HFFc6 (cell line): ENCODE data around the gene FBXL13. TPM values are rescaled to one million over a fixed set of nuclear protein-coding genes. Genes with fewer than 3 reads are reported as not detected.

ENCODE experiments used
- DNase-seq: peaks from one replicate; pipeline ENCODE4 v3.0.0-alpha.2; 2018
- H3K27ac Mint-ChIP-seq: 2 replicates; pipeline ENCODE4 v1.8.0; 2020; ENCODE audit warnings: mild to moderate bottlenecking, mixed read lengths
- H3K27me3 Mint-ChIP-seq: 2 replicates; pipeline ENCODE4 v1.8.0; 2021; ENCODE audit warnings: mild to moderate bottlenecking, moderate library complexity, mixed read lengths; ENCODE audit not compliant: insufficient read depth
- H3K36me3 Mint-ChIP-seq: 2 replicates; pipeline ENCODE4 v1.8.0; 2021; ENCODE audit warnings: low read depth, mixed read lengths
- H3K4me1 Mint-ChIP-seq: 2 replicates; pipeline ENCODE4 v1.8.0; 2020; ENCODE audit warnings: low read depth, mixed read lengths
- H3K4me3 Mint-ChIP-seq: 2 replicates; pipeline ENCODE4 v1.8.0; 2020; ENCODE audit warnings: mild to moderate bottlenecking, moderate library complexity, mixed read lengths
- H3K9me3 Mint-ChIP-seq: 2 replicates; pipeline ENCODE4 v1.8.0; 2020; ENCODE audit warnings: mild to moderate bottlenecking, mixed read lengths
- CTCF ChIP-seq: fragments of 200-600 bp; sonication (generic); IDR thresholded peaks from 2 replicates; pipeline ENCODE4 v1.5.0; 2021; ENCODE audit warnings: antibody characterized with exemption, mild to moderate bottlenecking
- long read RNA-seq: library from polyadenylated mRNA; unstranded; transcript quantifications from one replicate; pipeline ENCODE4 v2.0.0, GENCODE V29; 2019
- total RNA-seq, 6 experiments: library from RNA; stranded (reverse); fragmentation: NEBNext Ultra II Directional; extraction: Animal tissue kit (Norgen Biotek cat#: 25700); gene quantifications; 2 replicates in 1 of 6; 3 replicates in 5 of 6; pipeline ENCODE4 v1.2.3, GENCODE V29; 2021

Gene FBXL13
- total RNA-seq = under 1 TPM; 0.43 to 0.74 (median 0.56) TPM
- long read RNA-seq = 0 reads

GRCh38 chr7:103074519-103075336 lies at the start of gene FBXL13, which contains the start of gene ARMC10:
Gene FBXL13, minus strand, starts transcription at chr7:103074796.
Gene ARMC10, plus strand, starts transcription at chr7:103075140. Its CDS starts 133 bp downstream, at chr7:103075273.
- H3K27me3 Mint-ChIP-seq = no peaks in the 10 kb centered on the region; the same call in 1 of the 2 replicates
- TF ChIP-seq CTCF = peak; percentile 67
- peak within 1 kb of the TSS; percentile 99 for H3K4me3 Mint-ChIP-seq
- peaks cover 29% of the 10 kb centered on the region for H3K4me1 Mint-ChIP-seq
- peak; percentile 84 for DNase-seq
- H3K36me3 Mint-ChIP-seq = peaks cover under 1% of the 10 kb centered on the region; the same call in 1 of the 2 replicates
- no peaks in the 10 kb centered on the region for H3K9me3 Mint-ChIP-seq
- H3K27ac Mint-ChIP-seq = peak within 1 kb of the TSS; percentile 89

DNA sequence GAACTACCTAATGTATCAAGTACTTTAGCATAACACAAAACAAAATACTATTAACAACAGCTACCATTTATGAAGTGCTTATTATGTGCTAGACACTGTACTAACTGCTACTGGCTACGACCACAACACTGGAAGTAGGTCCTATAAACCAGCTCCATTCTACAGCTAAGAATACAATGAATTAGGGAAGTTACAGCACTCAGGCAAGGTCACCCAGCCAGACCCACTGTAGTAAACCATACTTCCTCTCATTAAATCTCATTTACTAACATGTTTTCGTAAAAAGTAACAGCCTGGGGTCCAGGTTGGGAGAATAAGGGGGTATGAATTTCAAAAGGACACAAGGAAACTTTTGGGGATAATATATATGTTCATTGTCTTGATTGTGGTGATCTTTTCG lies 48.9 kb upstream of the FBXL13 start:
- Mint-ChIP-seq H3K9me3 (no peaks in the 10 kb centered on the region), H3K27me3 (no peaks in the 10 kb centered on the region), H3K4me3 (no peak overlapping the region), H3K4me1 (no peaks in the 10 kb centered on the region), H3K27ac (no peak overlapping the region), H3K36me3 (peaks cover 13% of the 10 kb centered on the region)
- DNase-seq = no peak
- TF ChIP-seq CTCF = no peak

GRCh38 chr7:103121641-103122040 lies 47.0 kb upstream of the FBXL13 start:
- DNase-seq = no peak
- H3K27ac Mint-ChIP-seq = no peak overlapping the region
- H3K9me3 Mint-ChIP-seq = no peaks in the 10 kb centered on the region
- peaks cover 8% of the 10 kb centered on the region for H3K36me3 Mint-ChIP-seq
- no peak overlapping the region for H3K4me3 Mint-ChIP-seq
- no peaks in the 10 kb centered on the region for H3K27me3 Mint-ChIP-seq
- no peaks in the 10 kb centered on the region for H3K4me1 Mint-ChIP-seq
- TF ChIP-seq CTCF = no peak

GRCh38 chr7:103120362-103120761 lies 45.8 kb upstream of the FBXL13 start:
- no peaks in the 10 kb centered on the region for H3K9me3 Mint-ChIP-seq
- H3K27ac Mint-ChIP-seq = no peak overlapping the region
- no peaks in the 10 kb centered on the region for H3K27me3 Mint-ChIP-seq
- H3K36me3 Mint-ChIP-seq = peaks cover 8% of the 10 kb centered on the region
- DNase-seq = no peak
- no peaks in the 10 kb centered on the region for H3K4me1 Mint-ChIP-seq
- H3K4me3 Mint-ChIP-seq = no peak overlapping the region
- no peak for TF ChIP-seq CTCF

DNA sequence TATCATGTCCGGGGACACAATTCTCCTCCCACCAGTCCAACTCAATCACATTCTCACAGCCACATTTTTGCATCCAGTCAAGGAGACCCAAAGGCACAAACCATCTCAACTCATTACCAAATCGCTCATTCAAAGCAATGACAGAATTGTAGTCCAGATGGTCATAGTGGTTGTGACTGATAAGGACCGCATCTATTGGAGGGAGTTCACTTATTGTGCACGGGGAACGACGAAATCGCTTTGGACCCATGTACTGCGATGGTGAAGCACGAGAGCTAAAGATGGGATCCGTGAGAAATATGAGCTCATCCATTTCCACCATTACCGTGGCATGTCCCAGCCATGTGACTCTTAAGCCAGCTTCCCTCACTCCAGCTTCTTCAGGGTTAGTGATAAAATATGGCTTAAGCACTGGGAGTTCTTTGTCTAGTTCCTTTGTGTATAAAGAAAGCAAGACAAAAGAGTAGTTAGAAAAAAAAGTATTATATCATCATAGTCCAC lies 45.2 kb upstream of the FBXL13 start:
- Mint-ChIP-seq H3K36me3 (peaks cover 8% of the 10 kb centered on the region), H3K4me3 (no peak overlapping the region), H3K4me1 (no peaks in the 10 kb centered on the region), H3K27me3 (no peaks in the 10 kb centered on the region), H3K27ac (no peak overlapping the region), H3K9me3 (no peaks in the 10 kb centered on the region)
- no peak for TF ChIP-seq CTCF
- no peak for DNase-seq
